ENCODE results near the gene ABRAXAS1.

ABRAXAS1 gene

GRCh38 chr4:83449009-83449408, 35.9 kb downstream of the ABRAXAS1 start:
- DNase-seq, result no peak

GRCh38 chr4:83440899-83441298, 44.0 kb downstream of the ABRAXAS1 start:
- DNase-seq, result no peak

- DNase-seq, result no peak
Measured at GRCh38 chr4:83440148-83440814, 44.6 kb downstream of the ABRAXAS1 start.

- DNase-seq, result no peak
Measured at GRCh38 chr4:83438719-83439118, 46.2 kb downstream of the ABRAXAS1 start.

- no peak for DNase-seq
Measured at GRCh38 chr4:83436680-83437079, 48.2 kb downstream of the ABRAXAS1 start.

- no peak for DNase-seq
Measured at GRCh38 chr4:83431200-83431599, 53.7 kb downstream of the ABRAXAS1 start.

- DNase-seq, result no peak
Measured at GRCh38 chr4:83418211-83418610, 66.7 kb downstream of the ABRAXAS1 start.

GRCh38 chr4:83417566-83417965, 67.3 kb downstream of the ABRAXAS1 start:
- DNase-seq, result no peak

GRCh38 chr4:83413676-83414075, 71.2 kb downstream of the ABRAXAS1 start:
- DNase-seq, result no peak

All from NCI-H187 (cell line).